Measurements from ENCODE around the gene MMP17. TPM values are rescaled to one million over a fixed set of nuclear protein-coding genes. Genes with fewer than 3 reads are reported as not detected.

MMP17 gene
- total and polyA plus RNA-seq, 8 donors: 2.0 to 5.2 (median 3.3) TPM

DNA sequence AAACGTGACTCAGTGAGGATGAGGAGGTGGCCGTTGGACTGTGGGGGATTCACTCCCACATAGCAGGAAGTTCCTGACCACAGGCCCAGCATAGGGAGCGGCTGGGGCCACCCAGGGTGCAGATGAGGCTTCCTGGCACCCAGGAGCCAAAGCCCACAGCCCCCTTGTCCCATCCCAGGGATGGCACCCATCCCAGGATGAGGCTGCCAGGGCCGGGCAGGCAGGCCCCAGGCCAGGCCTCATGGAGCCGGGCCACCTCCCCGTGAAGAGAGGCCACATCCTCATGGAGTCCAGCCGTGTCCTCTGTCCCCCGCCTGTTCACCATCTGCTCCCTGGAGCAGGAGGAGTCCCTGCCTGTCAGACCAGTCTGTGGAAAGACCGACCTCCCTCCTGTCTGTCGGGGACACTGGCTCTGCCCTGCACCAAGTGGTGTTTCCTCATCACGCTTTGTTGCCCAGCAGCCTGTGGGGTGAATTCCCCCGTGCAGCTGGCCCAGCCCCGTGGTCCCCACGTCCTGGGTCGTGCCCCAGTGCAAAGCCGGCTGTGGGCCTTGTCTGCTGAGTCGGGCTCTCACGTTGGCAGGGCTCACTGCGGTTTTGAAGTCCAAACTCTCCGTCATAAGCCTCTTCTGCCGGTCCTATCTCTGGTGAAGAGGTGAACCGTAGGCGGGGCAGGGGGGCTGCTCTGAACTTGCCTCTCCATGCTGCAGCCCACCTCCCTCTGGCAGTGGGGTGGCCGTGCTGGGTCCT is 24.5 kb downstream of the MMP17 start:
- H3K27ac ChIP-seq: no peak overlapping the region
- H3K36me3 ChIP-seq: no peaks in the 10 kb centered on the region
- peaks cover 0 to 4% of the 10 kb centered on the region in 2 donors for H3K4me1 ChIP-seq
- H3K4me3 ChIP-seq: no peak overlapping the region
- intact Hi-C loops (cut with DNase I): no loop called here
- no peaks in the 10 kb centered on the region for H3K9me3 ChIP-seq
- peak in 1 of 4 donors; percentile 65 for DNase-seq
- ATAC-seq: no peak
- TF ChIP-seq, protein P1, sequence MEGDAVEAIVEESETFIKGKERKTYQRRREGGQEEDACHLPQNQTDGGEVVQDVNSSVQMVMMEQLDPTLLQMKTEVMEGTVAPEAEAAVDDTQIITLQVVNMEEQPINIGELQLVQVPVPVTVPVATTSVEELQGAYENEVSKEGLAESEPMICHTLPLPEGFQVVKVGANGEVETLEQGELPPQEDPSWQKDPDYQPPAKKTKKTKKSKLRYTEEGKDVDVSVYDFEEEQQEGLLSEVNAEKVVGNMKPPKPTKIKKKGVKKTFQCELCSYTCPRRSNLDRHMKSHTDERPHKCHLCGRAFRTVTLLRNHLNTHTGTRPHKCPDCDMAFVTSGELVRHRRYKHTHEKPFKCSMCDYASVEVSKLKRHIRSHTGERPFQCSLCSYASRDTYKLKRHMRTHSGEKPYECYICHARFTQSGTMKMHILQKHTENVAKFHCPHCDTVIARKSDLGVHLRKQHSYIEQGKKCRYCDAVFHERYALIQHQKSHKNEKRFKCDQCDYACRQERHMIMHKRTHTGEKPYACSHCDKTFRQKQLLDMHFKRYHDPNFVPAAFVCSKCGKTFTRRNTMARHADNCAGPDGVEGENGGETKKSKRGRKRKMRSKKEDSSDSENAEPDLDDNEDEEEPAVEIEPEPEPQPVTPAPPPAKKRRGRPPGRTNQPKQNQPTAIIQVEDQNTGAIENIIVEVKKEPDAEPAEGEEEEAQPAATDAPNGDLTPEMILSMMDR (IDR thresholded peaks at IDR 0.05): no peak
- H3K27me3 ChIP-seq: peaks cover 0 to 63% of the 10 kb centered on the region in 2 donors

DNA sequence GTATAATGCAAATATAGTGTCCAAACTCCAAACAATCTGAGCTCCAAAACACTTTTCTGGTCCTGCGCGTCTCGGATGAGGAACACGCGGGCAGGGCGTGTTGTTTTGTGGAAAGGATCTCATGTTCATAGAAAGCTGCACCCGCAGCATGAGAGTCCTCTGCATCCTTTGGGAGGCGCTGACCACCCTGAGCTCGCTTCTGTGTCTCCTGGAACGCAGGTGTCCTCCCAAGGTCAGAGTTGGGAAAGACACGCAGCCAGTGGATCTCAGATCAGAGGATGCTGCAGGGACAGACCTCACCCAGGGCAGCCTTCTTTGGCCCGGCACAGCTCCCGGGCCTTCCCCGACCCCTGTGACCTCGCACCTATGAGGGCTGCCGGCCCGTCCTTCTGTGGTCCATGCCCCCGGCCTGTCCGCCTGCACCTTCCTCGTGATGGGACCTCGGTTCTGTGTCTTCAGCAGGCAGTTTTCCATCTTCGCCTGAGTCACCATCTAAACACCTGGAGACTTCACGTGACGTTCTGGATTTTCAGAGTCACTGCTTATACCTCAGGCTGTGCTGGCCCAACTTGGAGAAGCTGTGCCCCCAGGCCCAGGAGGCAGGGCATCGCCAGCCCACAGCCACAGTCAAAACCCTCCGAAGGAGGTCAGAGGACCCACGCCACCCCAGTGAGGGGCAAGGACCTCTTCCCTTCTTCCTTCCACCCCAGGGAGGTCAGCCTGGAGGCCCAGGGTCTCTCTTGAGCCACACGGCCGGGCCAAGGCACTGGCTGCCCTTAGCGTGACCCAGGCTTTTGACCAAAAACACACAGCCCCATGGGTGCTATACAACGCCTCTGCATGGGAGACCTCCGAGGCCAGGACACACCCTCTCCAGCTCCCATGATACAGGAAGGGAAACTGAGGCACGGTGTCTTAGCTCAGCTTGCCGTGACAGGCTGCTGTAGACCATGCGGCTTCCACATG is 25.9 kb downstream of the MMP17 start:
- peak in 1 of 4 donors; percentile 46 for DNase-seq
- H3K4me3 ChIP-seq: no peak overlapping the region
- intact Hi-C loops (cut with DNase I): no loop called here

DNA sequence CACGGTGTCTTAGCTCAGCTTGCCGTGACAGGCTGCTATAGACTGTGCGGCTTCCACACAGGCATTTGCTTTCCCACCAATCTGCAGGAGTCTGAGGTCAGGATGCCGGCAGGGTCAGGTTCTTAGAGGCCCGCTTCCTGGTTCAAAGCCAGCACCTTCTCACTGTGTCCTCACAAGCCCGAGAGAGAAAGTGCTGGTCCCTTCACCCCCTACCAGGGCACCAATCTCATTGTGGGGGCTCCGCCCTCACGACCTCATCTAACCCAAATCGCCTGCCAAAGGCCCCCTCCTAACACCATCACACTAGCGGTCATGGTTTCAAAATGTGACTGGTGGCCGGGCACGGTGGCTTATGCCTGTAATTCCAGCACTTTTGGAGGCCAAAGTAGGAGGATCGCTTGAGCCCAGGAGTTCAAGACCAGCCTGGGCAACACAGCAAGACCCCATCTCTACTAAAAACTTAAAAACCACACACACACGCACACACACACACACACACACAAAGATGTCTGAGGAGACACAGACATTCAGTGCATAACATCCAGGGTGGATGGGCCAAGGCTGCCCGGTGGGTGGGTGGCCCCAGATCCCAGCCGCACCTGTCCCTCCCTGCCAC is 26.8 kb downstream of the MMP17 start:
- no peak for ATAC-seq
- Histone ChIP-seq H3K4me1 (peaks cover 0 to 9% of the 10 kb centered on the region in 2 donors), H3K9me3 (no peaks in the 10 kb centered on the region), H3K4me3 (no peak overlapping the region), H3K27ac (no peak overlapping the region), H3K27me3 (peaks cover 0 to 63% of the 10 kb centered on the region in 2 donors), H3K36me3 (no peaks in the 10 kb centered on the region)
- DNase-seq: no peak
- intact Hi-C loops (cut with DNase I): no loop called here
- TF ChIP-seq, protein P1 (IDR thresholded peaks at IDR 0.05): no peak

More for the DNA sequence above, 25.9 kb downstream of the MMP17 start:
- Histone ChIP-seq H3K27ac (no peak overlapping the region), H3K9me3 (no peaks in the 10 kb centered on the region), H3K36me3 (no peaks in the 10 kb centered on the region), H3K27me3 (peaks cover 0 to 63% of the 10 kb centered on the region in 2 donors), H3K4me1 (peaks cover 0 to 4% of the 10 kb centered on the region in 2 donors)
- TF ChIP-seq, protein P1 (IDR thresholded peaks at IDR 0.05): no peak
- ATAC-seq: no peak

- H3K4me1 ChIP-seq: peaks cover 2 to 16% of the 10 kb centered on the region in 2 donors
- no peak overlapping the region for H3K27ac ChIP-seq
- H3K36me3 ChIP-seq: no peaks in the 10 kb centered on the region
- ATAC-seq: no peak
- H3K9me3 ChIP-seq: no peaks in the 10 kb centered on the region
- TF ChIP-seq, protein P1 (IDR thresholded peaks at IDR 0.05): no peak
- DNase-seq: peak in 1 of 4 donors; percentile 61
- peaks cover 0 to 63% of the 10 kb centered on the region in 2 donors for H3K27me3 ChIP-seq
- intact Hi-C loops (cut with DNase I): no loop called here
- no peak overlapping the region for H3K4me3 ChIP-seq
These were observed 27.4 kb downstream of the MMP17 start for GRCh38 chr12:131855521-131856142.

All from left lung (tissue), 10 donors.